PFSK-1 (cell line): Measurements from ENCODE around the gene CCR8.

ENCODE experiments used
- FOXP2 ChIP-seq: optimal IDR thresholded peaks from 2 replicates; pipeline ENCODE3; 2011; ENCODE audit warnings: borderline replicate concordance, control low read depth, inconsistent platforms; ENCODE audit not compliant: insufficient read depth; ENCODE audit errors: extremely low read length, extremely low read depth
- POLR2AphosphoS5 ChIP-seq: IDR thresholded peaks from 2 replicates; pipeline ENCODE4 v1.6.1; 2012; ENCODE audit warnings: low read depth, mild to moderate bottlenecking, control low read depth, low read length, moderate library complexity
- SIN3A ChIP-seq: IDR thresholded peaks from 2 replicates; pipeline ENCODE4 v1.6.1; 2012; ENCODE audit warnings: mild to moderate bottlenecking, low read length, moderate library complexity, borderline replicate concordance; ENCODE audit not compliant: insufficient read depth
- TAF1 ChIP-seq: IDR thresholded peaks from 2 replicates; pipeline ENCODE4 v1.6.1; 2012; ENCODE audit warnings: low read length, control low read depth, borderline replicate concordance; ENCODE audit not compliant: insufficient read depth
- TF ChIP-seq, protein P1 (sequence below), 2 experiments: IDR thresholded peaks; 2 replicates each; pipeline versions ENCODE4 v1.6.1 to v1.8.0; 2011 to 2012; ENCODE audit warnings: low read depth in 2 of 2, low read length in 2 of 2, control low read depth in 1 of 2, inconsistent platforms in 1 of 2, mild to moderate bottlenecking in 1 of 2, moderate library complexity in 1 of 2; ENCODE audit not compliant: insufficient read depth in 1 of 2

The CCR8 gene

DNA sequence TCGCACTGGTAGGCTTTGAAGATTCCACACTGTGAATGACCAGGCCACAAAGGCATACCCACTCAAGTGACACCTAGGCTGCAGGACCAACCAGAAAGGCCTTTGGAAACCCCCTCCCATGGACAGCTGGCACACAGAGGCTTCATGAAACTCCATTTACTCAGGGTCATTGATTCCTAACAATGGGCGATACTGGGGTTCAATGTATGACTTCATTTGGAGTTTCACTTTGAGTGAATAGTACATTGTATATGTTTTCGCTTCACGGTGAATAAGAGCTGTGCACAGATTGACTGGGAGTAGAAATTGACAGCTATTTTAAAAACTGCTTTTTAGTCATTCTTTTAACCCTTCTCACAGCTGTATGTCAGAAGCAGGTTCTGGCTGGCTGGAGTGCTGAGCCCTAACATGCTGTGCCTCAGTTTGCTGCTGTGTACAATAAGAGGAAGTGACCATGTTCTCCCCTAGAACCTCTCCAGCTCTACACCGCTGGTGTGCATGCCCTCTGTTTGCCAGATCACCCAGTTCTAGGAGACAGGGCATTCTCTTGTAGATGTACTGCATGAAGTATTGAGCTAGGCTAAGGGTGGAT is 34.2 kb upstream of the CCR8 start:
- TF ChIP-seq TAF1 = no peak
- TF ChIP-seq FOXP2 = no peak
- TF ChIP-seq SIN3A = no peak
- no peak for TF ChIP-seq POLR2AphosphoS5
- TF ChIP-seq, protein P1, sequence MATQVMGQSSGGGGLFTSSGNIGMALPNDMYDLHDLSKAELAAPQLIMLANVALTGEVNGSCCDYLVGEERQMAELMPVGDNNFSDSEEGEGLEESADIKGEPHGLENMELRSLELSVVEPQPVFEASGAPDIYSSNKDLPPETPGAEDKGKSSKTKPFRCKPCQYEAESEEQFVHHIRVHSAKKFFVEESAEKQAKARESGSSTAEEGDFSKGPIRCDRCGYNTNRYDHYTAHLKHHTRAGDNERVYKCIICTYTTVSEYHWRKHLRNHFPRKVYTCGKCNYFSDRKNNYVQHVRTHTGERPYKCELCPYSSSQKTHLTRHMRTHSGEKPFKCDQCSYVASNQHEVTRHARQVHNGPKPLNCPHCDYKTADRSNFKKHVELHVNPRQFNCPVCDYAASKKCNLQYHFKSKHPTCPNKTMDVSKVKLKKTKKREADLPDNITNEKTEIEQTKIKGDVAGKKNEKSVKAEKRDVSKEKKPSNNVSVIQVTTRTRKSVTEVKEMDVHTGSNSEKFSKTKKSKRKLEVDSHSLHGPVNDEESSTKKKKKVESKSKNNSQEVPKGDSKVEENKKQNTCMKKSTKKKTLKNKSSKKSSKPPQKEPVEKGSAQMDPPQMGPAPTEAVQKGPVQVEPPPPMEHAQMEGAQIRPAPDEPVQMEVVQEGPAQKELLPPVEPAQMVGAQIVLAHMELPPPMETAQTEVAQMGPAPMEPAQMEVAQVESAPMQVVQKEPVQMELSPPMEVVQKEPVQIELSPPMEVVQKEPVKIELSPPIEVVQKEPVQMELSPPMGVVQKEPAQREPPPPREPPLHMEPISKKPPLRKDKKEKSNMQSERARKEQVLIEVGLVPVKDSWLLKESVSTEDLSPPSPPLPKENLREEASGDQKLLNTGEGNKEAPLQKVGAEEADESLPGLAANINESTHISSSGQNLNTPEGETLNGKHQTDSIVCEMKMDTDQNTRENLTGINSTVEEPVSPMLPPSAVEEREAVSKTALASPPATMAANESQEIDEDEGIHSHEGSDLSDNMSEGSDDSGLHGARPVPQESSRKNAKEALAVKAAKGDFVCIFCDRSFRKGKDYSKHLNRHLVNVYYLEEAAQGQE (IDR thresholded peaks at IDR 0.05; ENCODE audit: insufficient read depth in 1 of 2, low read depth in 2 of 2, low read length in 2 of 2) = no peak

DNA sequence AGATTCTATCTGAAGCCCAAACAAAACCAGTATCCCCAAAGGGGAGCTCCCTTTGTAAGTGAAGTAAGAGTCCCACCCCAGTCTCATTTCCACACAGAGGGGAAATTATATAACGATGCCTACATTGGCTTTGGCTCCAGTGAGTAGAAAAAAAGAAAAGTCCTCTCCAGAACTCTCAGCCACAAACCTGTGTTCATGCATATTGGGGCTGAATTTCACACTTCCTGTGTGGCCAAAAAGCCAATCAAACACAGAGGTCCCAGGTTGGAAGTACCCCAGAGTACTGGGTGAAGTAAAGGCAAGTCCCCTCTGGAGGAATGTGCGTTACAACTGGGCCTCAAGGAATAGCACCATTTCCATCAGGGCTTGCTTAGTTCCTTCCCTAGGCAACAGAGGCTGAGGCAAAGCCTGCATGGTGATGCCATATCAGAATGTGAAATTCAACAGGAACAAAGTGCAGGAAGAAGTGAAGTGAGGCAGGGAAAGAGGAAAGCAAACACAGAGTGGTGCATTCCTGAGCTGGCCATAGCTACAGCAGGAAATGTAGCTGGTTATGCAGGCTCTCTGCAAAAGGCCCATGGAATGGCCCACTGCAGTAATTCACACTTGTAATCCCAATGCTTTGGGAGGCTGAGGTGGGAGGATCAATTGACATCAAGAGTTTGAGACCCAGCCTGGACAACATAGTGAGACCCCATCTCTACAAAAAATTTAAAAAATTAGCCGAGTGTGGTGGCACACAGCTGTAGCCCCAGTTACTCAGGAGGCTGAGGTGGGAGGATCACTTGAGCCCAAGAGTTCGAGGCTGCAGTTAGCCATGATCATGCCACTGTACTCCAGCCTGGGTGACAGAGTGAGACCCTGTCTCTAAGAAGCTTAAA is 33.1 kb upstream of the CCR8 start:
- TF ChIP-seq FOXP2 (no peak), POLR2AphosphoS5 (no peak), TAF1 (no peak), SIN3A (no peak)
- TF ChIP-seq, protein P1 (IDR thresholded peaks at IDR 0.05; ENCODE audit: insufficient read depth in 1 of 2, low read depth in 2 of 2, low read length in 2 of 2) = no peak

DNA sequence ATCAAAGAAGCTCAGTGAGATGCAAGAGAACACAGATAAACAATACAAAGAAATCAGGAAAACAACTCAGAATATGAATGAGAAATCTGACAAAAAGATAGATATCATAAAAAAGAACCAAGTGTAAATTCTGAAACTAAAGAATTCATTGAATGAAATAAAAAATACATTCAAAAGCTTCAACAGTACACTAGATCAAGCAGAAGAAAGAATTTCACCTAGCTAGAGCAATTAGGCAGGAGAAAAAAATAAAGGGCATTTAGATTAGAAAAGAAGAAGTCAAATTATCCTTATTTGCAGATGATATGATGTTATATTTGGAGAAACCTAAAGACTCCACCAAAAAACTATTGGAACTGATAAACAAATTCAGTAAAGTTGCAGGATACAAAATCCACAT is 30.2 kb upstream of the CCR8 start:
- TF ChIP-seq, protein P1 (IDR thresholded peaks at IDR 0.05; ENCODE audit: insufficient read depth in 1 of 2, low read depth in 2 of 2, low read length in 2 of 2) = no peak
- no peak for TF ChIP-seq SIN3A
- no peak for TF ChIP-seq FOXP2
- TF ChIP-seq POLR2AphosphoS5 = no peak
- TF ChIP-seq TAF1 = no peak

DNA sequence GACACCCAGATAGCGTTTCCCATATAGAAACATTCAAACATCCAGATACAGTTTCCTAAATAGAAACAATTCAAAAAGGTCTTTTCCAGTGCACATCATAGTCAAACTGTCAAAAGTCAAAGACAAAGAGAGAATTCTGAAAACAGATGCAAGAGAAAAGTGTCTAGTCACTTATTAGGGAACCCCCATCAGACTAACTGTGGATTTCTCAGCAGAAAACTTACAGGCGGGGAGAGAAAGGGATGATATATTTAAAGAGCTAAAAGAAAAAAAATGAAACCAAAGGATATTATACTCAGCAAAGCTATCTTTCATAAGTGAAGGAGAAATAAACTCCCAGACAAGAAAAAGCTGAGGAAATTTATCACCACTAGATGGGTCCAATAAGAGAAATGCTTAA is 27.3 kb upstream of the CCR8 start:
- TF ChIP-seq SIN3A (no peak), FOXP2 (no peak), POLR2AphosphoS5 (no peak), TAF1 (no peak)
- TF ChIP-seq, protein P1 (IDR thresholded peaks at IDR 0.05; ENCODE audit: insufficient read depth in 1 of 2, low read depth in 2 of 2, low read length in 2 of 2) = no peak

DNA sequence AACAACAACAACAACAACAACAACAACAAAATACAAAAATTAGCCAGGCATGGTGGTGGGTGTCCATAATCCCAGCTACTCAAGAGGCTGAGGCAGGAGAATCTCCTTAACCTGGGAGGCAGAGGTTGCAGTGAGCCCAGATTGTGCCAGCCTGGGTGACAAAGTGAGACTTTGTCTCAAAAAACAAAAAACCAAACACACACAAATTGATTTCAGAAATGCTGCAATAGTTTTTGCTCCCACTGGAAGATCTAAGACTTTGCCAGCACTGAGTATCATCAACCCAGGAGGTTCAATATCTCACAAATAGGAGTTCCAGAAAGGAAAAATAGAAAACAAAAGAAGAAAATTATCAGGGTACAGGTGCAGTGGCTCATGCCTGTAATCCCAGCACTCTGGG is 16.2 kb upstream of the CCR8 start:
- TF ChIP-seq FOXP2 = no peak
- TF ChIP-seq SIN3A = no peak
- no peak for TF ChIP-seq TAF1
- TF ChIP-seq, protein P1 (IDR thresholded peaks at IDR 0.05; ENCODE audit: insufficient read depth in 1 of 2, low read depth in 2 of 2, low read length in 2 of 2) = no peak
- TF ChIP-seq POLR2AphosphoS5 = no peak
